Right lung (tissue), 5 donors: ENCODE data around the gene FBXW8. TPM values are rescaled to one million over a fixed set of nuclear protein-coding genes. Genes with fewer than 3 reads are reported as not detected.
"Not testable (repeated sequence)": the region's sequence is repeated elsewhere in the genome, so short reads cannot be mapped to it uniquely, and the experiment has no call there.

Source experiments
- DNase-seq, 2 donors: peaks; one replicate each; pipeline ENCODE4 v3.0.0-alpha.2; 2013
- polyA plus RNA-seq, 5 donors: library from polyadenylated mRNA; unstranded; fragments of 120-200 nt; gene quantifications; one replicate each; pipeline versions ENCODE4 v1.2.1 to v1.2.3, GENCODE V29; 2013; ENCODE audit warnings: inconsistent platforms in 1 of 5, low replicate concordance in 1 of 5; ENCODE audit not compliant: insufficient read length in 5 of 5, insufficient read depth in 1 of 5

Gene FBXW8
- polyA plus RNA-seq, 5 donors, result 19.4 to 27.5 (median 23.5) TPM

- no peak for DNase-seq
Measured at GRCh38 chr12:117053050-117053400, 142.3 kb downstream of the FBXW8 start.

- DNase-seq, result no peak
Measured at GRCh38 chr12:117053597-117054201, 142.9 kb downstream of the FBXW8 start.

GRCh38 chr12:117054279-117054678 is 143.5 kb downstream of the FBXW8 start:
- no peak for DNase-seq

GRCh38 chr12:117057626-117058025 is 146.9 kb downstream of the FBXW8 start:
- DNase-seq, result not testable (repeated sequence)

GRCh38 chr12:117058442-117059072 is 147.8 kb downstream of the FBXW8 start:
- DNase-seq, result no peak

DNA sequence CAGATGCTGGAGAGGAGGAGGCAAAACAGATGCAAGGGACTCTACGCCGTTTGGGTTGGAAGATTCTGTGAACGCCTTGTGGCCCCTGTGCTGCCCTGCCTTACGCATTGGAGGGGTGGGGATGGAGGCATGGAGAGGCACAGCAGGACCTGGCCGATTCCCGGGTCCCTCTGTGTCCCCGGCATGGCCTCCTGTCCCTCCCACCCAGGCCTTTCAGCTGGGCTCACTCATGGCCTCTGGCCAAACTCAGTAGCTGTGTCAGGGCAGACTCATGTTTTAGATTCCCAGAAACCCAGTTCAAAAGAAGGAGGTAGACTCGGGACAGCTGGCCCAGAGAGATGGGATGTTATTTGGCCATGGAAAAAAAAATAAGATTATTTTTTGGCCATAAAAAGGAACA is 148.4 kb downstream of the FBXW8 start:
- DNase-seq, result no peak

- no peak for DNase-seq
Measured at GRCh38 chr12:117060246-117060928, 149.6 kb downstream of the FBXW8 start.

GRCh38 chr12:117060929-117061305 is 150.2 kb downstream of the FBXW8 start:
- DNase-seq, result no peak

- DNase-seq, result no peak
Measured at GRCh38 chr12:117061555-117062079, 150.9 kb downstream of the FBXW8 start.

- DNase-seq, result no peak
Measured at GRCh38 chr12:117063162-117063911, 152.6 kb downstream of the FBXW8 start.

- no peak for DNase-seq
Measured at GRCh38 chr12:117064049-117064448, 153.3 kb downstream of the FBXW8 start.

- no peak for DNase-seq
Measured at GRCh38 chr12:117064596-117064995, 153.8 kb downstream of the FBXW8 start.

- no peak for DNase-seq
Measured at GRCh38 chr12:117067016-117067415, 156.3 kb downstream of the FBXW8 start.

DNA sequence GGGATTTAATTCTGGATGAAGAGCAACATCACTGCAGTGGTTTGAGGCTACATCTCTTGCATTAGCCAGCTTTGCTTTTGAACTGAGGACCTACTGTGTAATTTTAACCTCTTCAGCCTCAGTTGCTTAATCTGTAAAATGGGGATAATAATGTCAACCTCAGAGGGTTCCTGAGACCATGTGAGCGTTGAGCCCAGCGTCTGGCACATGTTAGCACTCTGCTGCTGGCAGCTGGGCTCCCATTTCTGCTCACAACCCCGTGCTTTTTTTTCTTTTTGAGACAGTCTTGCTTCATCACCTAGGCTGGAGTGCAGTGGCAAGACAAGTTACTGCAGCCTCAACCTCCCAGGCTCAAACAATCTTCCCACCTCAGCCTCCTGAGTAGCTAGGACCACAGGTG is 156.9 kb downstream of the FBXW8 start:
- DNase-seq, result no peak

DNA sequence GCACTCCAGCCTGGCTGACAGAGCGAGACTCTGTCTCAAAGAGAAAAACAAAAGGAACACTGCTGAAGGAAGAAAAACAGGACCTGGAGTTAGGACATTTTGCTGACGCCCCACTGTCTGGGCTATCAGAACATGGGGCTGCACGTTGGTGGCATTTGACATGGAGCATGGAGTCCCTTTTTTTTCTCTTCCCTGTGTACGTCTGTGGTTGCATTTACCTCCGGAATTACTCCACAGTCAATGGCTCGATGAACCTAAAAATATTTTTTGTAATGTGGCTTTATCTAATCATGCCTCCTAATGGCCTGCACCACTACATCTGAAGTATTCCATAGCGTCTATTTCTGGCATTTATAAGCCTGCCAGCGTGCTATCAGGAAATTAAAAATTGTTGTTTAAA is 157.7 kb downstream of the FBXW8 start:
- no peak for DNase-seq

DNA sequence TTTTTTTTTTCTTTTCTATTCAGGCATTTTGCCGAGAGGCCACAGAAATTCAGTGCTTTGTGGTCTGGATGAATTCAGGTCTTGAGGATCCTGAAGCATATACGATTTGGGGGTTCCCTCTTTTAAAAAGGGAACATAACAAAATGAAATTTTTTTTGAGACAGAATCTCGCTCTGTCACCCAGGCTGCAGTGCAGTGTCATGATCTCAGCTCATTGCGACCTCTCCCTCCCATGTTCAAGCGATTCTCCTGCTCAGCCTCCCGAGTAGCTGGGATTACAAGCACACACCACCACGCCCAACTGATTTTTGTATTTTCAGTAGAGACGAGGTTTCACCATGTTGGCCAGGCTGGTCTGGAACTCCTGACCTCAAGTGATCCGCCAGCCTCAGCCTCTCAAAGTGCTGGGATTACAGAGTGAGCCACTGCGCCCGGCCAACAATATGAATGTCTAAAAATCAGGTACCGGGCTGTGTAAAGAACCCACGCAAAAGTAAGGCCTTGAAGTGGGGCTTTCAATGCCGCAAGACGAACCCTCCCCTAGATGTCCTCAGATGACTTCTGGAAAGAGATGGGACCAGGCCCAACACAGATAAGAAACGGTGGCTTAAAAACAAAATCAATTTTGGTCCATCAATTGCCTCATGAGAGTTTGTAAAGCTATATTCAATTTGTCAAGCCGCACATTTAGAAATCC is 158.5 kb downstream of the FBXW8 start:
- DNase-seq, result no peak

- DNase-seq, result no peak
Measured at GRCh38 chr12:117069926-117070900, 159.5 kb downstream of the FBXW8 start.

DNA sequence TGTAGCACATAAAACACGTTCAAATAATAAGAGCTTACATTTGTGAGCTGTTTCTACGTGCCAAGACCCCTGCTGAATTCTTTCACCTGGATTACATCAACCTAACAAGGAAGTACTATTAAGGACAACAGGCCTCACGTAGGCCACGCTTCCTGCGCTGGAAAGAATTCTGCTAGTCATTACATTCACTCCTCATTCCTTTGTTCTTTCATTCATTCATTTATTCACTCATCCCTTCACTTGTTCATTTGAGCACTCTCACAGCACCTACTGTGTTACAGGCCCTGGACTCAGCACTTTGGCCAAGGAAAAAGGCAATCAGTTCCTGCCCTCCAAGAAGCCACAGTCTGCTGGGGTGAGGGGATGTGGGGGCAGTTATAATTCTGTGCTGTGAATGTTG is 160.3 kb downstream of the FBXW8 start:
- no peak for DNase-seq

DNA sequence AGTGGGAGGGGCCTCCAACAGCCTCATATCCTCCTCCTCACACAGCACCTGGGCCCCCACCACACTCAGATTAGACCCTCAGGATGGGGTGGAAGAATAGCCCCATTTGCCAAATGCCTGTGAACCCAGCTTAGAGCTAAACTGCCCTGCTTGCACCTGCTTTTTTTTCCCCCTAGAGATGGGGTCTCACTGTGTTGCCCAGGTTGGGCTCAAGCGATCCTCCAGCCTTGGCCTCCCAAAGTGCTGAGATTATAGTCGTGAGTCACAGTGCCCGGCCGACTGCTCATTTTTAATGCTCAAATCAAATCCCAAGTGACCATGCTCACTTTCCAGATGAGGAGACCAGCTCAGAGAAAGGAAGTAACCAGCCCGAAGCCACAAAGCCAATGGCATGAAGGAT is 161.4 kb downstream of the FBXW8 start:
- no peak for DNase-seq

DNA sequence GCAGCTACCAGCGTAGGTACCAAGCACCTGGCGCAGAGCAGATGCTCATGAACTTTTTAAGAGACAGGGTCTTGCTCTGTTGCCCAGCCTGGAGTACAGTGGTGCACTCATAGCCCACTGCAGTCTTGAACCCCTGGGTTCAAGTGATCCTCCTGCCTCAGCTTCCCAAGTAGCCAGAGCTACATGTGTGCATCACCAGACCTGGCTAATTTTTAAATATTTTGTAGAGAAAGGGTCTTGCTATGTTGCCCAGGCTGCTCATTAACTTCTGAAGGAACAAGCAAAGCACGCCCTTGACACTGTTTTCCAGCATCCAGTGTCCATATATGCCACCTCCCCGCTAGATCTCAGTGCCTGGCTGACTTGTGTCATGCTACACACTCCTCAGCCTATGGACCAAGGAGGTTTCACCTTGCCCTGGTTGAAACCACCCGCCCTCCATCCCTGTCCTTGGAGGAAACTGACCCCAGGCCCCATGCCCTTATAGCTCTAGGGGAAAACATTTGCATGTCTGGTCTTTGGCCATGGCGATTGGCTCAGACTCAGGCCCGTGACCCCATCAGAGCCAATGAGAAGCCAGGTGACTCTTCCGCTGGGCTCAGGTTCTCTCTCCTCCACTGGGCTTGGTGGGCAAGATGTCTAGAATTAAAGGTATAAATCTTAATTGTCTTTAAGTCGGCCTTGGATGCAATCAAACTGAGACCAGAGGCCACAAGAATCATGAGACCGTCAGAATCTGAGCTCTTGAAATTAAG is 162.2 kb downstream of the FBXW8 start:
- DNase-seq, result no peak
